NT2/D1 (cell line): ENCODE data around the gene ITCH.

Experiments
- DNase-seq: peaks from one replicate; pipeline ENCODE4 v3.0.0-alpha.2; 2011; ENCODE audit warnings: low read depth, low spot score
- H3K27me3 ChIP-seq: 2 replicates; pipeline ENCODE4 v1.6.0; 2011; ENCODE audit warnings: mild to moderate bottlenecking; ENCODE audit not compliant: insufficient read length, insufficient read depth
- H3K36me3 ChIP-seq: 2 replicates; pipeline ENCODE4 v1.6.1; 2011; ENCODE audit warnings: mild to moderate bottlenecking, low read length, mixed read lengths; ENCODE audit not compliant: insufficient read depth, insufficient read length
- H3K4me1 ChIP-seq: 2 replicates; pipeline ENCODE4 v1.5.1; 2011; ENCODE audit not compliant: insufficient read depth, insufficient read length
- H3K4me3 ChIP-seq: 2 replicates; pipeline ENCODE4 v1.5.1; 2011; ENCODE audit warnings: low read depth; ENCODE audit not compliant: insufficient read length
- H3K9ac ChIP-seq: 2 replicates; pipeline ENCODE4 v1.6.0; 2011; ENCODE audit warnings: low read depth; ENCODE audit not compliant: insufficient read length
- H3K9me3 ChIP-seq: 2 replicates; pipeline ENCODE4 v1.5.1; 2011; ENCODE audit warnings: mild to moderate bottlenecking, low read length; ENCODE audit not compliant: insufficient read depth
- SUZ12 ChIP-seq: IDR thresholded peaks from 2 replicates; pipeline ENCODE4 v1.6.1; 2011; ENCODE audit not compliant: insufficient read length, insufficient read depth; ENCODE audit errors: extremely low read depth
- YY1 ChIP-seq: IDR thresholded peaks from 2 replicates; pipeline ENCODE4 v1.6.1; 2011; ENCODE audit not compliant: insufficient read length, insufficient read depth
- ZNF274 ChIP-seq: IDR thresholded peaks from 2 replicates; pipeline ENCODE4 v1.6.1; 2011; ENCODE audit warnings: mild to moderate bottlenecking, low read depth, low read length

Gene ITCH

DNA sequence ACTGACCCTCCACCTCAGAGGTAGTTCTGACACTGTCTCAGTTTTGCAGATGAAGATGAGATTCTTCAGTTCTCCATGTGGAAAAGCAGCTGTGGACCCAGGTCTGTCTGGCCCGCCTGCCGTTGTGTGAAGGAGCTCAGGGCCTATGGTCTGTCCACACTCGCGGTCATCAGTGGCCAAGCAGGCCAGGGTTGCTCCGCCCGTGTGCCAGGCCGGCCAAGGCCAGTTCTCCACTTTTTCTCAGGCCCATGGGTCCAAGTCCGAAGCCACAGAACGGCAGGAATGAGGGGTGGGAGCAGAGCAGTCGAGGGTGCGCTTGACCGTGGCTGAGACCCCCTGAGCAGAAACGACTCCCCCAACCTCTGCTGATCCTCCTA lies 186.8 kb downstream of the ITCH start:
- Histone ChIP-seq H3K4me1 (peaks cover 11% of the 10 kb centered on the region), H3K9ac (no peak overlapping the region)
- DNase-seq: no peak

DNA sequence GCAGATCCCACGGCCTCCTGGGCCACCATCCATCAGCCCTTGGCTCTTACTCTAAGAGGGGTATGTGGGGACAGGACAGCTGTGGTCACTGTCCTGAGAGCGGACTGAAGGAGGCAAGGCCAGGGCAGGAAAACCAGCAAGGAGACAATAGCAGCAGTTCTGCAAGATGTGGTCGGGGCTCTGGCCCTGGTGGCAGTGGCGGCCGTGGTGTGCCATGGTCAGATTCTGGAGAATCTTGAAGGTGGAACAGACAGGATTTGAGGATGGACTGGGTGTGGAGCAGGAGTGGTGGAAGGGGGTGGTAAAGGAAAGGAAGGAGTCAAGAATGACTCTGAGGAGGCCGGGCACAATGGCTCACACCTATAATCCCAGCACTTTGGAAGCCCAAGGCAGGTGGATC lies 189.5 kb downstream of the ITCH start:
- no peak for DNase-seq
- TF ChIP-seq ZNF274 (no peak), YY1 (no peak), SUZ12 (no peak)

More for the DNA sequence above, 186.8 kb downstream of the ITCH start:
- Histone ChIP-seq H3K4me3 (no peak overlapping the region), H3K27me3 (no peaks in the 10 kb centered on the region), H3K9me3 (no peaks in the 10 kb centered on the region), H3K36me3 (no peaks in the 10 kb centered on the region)
- no peak for TF ChIP-seq YY1
- no peak for TF ChIP-seq ZNF274

DNA sequence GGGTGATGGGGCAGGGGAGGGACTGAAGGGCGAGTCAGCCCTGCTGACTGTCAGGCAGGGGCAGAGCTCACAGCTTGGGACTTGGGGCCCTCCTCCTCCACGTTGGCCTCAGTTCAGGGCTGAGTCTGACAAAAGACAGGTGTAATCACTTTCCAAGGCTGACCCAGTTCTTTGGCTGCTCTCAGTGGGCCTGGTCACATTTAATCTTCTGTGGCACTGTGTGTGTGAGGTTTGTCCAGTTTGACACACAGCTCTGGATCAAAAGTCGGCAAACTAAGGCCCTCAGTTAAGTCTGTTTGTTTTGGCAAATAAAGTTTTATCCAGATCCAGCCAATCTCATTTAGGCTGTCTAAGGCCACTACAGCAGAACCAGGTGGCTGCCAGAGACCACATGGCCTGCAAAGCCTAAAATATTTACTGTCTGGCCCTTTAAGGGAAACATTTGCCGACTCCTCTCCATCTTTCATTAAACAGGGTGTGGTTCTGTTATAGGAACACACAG lies 190.3 kb downstream of the ITCH start:
- DNase-seq: no peak
- H3K9ac ChIP-seq: no peak overlapping the region
- TF ChIP-seq YY1 (no peak), SUZ12 (no peak), ZNF274 (no peak)

More for the DNA sequence above, 189.5 kb downstream of the ITCH start:
- Histone ChIP-seq H3K9me3 (no peaks in the 10 kb centered on the region), H3K4me1 (peaks cover 11% of the 10 kb centered on the region), H3K4me3 (no peak overlapping the region), H3K36me3 (no peaks in the 10 kb centered on the region), H3K9ac (no peak overlapping the region), H3K27me3 (no peaks in the 10 kb centered on the region)

DNA sequence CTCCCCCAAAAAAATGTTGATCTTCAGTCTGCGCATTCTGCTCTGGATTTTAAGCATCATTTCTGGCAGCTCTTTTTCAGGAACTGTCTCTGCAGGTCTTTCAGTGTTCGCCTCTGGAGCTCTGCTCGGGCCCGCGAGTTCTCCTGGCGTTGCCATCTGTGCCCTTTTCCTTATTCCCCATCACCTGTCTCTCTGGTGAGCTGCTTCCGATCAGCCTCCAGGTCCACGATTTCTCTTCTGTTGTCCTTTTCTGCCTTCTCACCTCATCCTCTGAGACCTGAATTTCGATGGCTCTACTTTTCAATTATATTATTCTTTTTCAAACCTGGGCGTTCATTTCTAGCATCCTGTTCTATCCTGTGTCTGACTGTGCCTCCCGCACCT lies 194.9 kb downstream of the ITCH start:
- Histone ChIP-seq H3K9me3 (no peaks in the 10 kb centered on the region), H3K4me3 (peak overlapping the region; percentile 49), H3K4me1 (no peaks in the 10 kb centered on the region), H3K27me3 (no peaks in the 10 kb centered on the region), H3K9ac (peak overlapping the region; percentile 37), H3K36me3 (peaks cover 3% of the 10 kb centered on the region)
- DNase-seq: no peak
- no peak for TF ChIP-seq YY1
- TF ChIP-seq SUZ12: no peak
- no peak for TF ChIP-seq ZNF274

More for the DNA sequence above, 190.3 kb downstream of the ITCH start:
- H3K4me3 ChIP-seq: no peak overlapping the region
- peaks cover 6% of the 10 kb centered on the region for H3K4me1 ChIP-seq
- no peaks in the 10 kb centered on the region for H3K9me3 ChIP-seq
- no peaks in the 10 kb centered on the region for H3K27me3 ChIP-seq
- no peaks in the 10 kb centered on the region for H3K36me3 ChIP-seq

DNA sequence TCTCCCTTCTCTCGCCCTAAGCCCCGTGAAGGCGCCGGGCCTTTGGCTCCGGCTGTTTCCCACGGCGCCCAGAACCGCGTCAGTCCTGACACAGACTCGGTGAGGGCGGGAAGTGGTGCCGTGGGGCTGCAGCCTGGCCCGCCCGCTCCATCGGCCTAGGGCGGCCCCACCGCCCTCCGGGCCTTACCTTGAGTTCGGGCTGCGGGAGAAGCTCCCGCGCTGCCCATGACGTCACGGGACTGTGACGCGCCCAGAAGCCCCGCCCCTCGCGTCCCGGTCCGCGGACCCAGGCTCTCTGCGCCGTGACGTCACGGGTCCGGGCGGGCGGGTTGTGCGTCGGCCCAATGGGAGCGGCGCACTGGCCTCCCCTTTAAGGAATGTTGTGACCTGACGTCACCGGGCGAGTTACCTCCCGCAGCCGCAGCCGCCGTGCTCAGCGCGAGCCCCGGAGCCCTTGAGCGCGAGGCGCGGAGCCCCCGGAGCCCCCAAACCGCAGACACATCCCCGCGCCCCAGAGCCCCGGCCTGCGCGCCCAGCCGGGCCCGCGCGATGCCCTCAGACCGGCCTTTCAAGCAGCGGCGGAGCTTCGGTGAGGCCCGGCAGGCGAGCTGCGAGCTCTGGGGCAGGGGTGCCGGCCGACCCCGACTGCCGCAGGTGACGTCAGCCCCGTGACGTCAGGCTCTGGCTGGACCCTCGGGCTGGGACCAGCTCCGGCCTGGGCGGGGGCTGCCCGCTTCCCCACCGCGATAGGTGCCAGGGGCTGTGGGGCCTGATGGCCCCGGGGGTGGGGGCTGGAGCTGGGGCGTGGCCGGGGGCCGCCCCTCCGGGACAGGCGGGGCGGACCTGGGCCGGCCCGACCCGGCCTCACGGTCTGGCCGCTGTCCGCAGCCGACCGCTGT lies 195.5 kb downstream of the ITCH start, which contains the start of gene MAP1LC3A:
TSS of gene MAP1LC3A (plus strand) at position 399 of the 899 bp plus-strand sequence. CDS start at position 550, 151 bp downstream.
- Histone ChIP-seq H3K36me3 (peaks cover 3% of the 10 kb centered on the region), H3K9me3 (no peaks in the 10 kb centered on the region), H3K9ac (peak within 1 kb of the TSS; percentile 37), H3K27me3 (no peaks in the 10 kb centered on the region), H3K4me1 (no peaks in the 10 kb centered on the region), H3K4me3 (peak within 1 kb of the TSS; percentile 49)
- TF ChIP-seq YY1: no peak
- no peak for TF ChIP-seq ZNF274
- TF ChIP-seq SUZ12: no peak
- DNase-seq: peak; percentile 66

DNA sequence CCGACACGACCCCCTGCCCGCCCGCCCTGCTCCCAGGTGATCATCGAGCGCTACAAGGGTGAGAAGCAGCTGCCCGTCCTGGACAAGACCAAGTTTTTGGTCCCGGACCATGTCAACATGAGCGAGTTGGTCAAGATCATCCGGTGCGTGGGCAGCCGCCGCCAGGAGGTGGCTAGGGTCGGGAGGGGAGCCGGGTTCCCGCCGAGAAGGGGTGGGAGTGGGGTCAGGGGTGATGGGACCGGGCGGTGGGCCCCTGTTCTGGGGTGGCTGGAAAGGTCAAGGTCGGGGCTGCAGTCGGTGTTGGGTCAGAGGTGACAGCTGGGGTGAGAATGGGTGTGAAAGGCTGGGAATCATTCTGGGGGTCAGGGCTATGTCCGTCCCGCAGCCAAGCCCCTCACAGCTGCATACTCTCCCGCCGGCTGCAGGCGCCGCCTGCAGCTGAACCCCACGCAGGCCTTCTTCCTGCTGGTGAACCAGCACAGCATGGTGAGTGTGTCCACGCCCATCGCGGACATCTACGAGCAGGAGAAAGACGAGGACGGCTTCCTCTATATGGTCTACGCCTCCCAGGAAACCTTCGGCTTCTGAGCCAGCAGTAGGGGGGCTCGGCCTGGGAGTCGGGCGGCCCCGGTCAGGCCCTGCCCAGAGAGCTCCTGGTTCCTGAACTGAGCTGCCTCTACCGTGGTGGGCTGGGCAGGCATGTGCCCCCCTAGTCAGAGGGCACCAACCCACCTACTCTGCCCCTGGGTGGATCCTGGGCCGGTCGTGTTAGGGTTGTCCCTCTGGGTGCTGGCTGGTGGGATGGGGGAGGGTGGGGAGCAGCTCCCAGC lies 196.5 kb downstream of the ITCH start:
- Histone ChIP-seq H3K27me3 (no peaks in the 10 kb centered on the region), H3K9ac (no peak overlapping the region), H3K36me3 (peaks cover 3% of the 10 kb centered on the region), H3K9me3 (no peaks in the 10 kb centered on the region), H3K4me1 (no peaks in the 10 kb centered on the region), H3K4me3 (no peak overlapping the region)
- TF ChIP-seq SUZ12 (no peak), YY1 (no peak), ZNF274 (no peak)
- no peak for DNase-seq

DNA sequence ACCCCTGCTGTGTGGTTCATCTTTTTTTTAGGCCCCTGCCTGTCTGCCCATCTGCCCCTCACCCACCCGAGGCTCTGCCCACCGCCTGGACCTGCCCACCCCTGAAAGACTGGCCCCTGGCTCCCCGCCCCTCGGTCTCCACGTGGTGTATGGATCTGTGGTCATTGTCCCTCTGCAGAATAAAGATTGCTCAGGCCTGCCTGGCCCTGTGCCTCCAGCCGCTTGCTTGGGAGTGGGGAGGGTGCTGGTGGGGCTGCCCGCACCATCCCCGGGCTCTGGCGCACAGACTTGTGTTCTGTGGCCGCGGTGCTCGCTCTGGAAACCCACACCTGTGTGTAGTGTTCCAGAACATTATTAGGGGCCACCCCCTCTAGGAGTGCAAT lies 197.1 kb downstream of the ITCH start:
- Histone ChIP-seq H3K4me3 (no peak overlapping the region), H3K27me3 (no peaks in the 10 kb centered on the region), H3K9me3 (no peaks in the 10 kb centered on the region), H3K36me3 (peaks cover 3% of the 10 kb centered on the region), H3K4me1 (no peaks in the 10 kb centered on the region), H3K9ac (no peak overlapping the region)
- DNase-seq: no peak
- TF ChIP-seq ZNF274 (no peak), YY1 (no peak), SUZ12 (no peak)
